HCT116 (cell line): ENCODE measurements around the gene TPPP3. TPM values are rescaled to one million over a fixed set of nuclear protein-coding genes. Genes with fewer than 3 reads are reported as not detected.

Source experiments
- ATAC-seq: fragments of 200-7000 bp; cut with Tn5 transposase; 2 replicates; pipeline ENCODE4 v1.9.1; 2020; ENCODE audit warnings: mild to moderate bottlenecking, moderate library complexity
- BruUV-seq: library from RNA; stranded (reverse); fragments of 400-500 nt; replicated peaks from 2 replicates; lab custom pipeline; 2021; lab: Mats Ljungman, UMichigan
- CTCF ChIA-PET: fragments of 300-600 bp; sonication (Branson Sonifier 250); formaldehyde crosslinking; loops from one replicate; lab custom pipeline; 2021; ENCODE audit warnings: antibody characterized with exemption; lab: Charles Lee
- POLR2A ChIA-PET: fragments of 300-600, 350-600 bp; sonication (Branson Sonifier 250); formaldehyde crosslinking; loops from one replicate; lab custom pipeline; 2021; ENCODE audit warnings: antibody characterized with exemption; lab: Charles Lee
- RAD21 ChIA-PET, 2 experiments: fragments of 300-600 bp; sonication (Branson Sonifier 250); formaldehyde crosslinking; loops; one replicate each; lab custom pipeline; 2023; ENCODE audit warnings: low total read pairs in 2 of 2; ENCODE audit not compliant: uncharacterized antibody in 2 of 2, unreplicated experiment in 2 of 2, low non-redundant PET in 1 of 2; lab: Charles Lee
- DNase-seq: peaks from one replicate; pipeline ENCODE4 v3.0.0-alpha.2; 2010; ENCODE audit warnings: low read depth, low spot score
- H2AFZ ChIP-seq: fragments of 200-600 bp; shearing (Covaris generic), sonication (generic); 2 replicates; pipeline ENCODE4 v1.6.1; 2017; ENCODE audit warnings: low read depth, mixed run types, mixed read lengths, antibody characterized with exemption, low read length; ENCODE audit not compliant: poor library complexity, severe bottlenecking
- H3K27ac ChIP-seq: 2 replicates; pipeline ENCODE4 v1.5.1; 2012; ENCODE audit warnings: low read depth, low read length
- H3K27me3 ChIP-seq: fragments of 200-600 bp; sonication (generic); 2 replicates; pipeline ENCODE4 v1.6.1; 2016; ENCODE audit warnings: mixed run types, low read length, mixed read lengths; ENCODE audit not compliant: insufficient read depth
- H3K36me3 ChIP-seq, 2 experiments: fragments of 200-500 bp in 1 of 2; fragments of 200-600 bp in 1 of 2; sonication (Bioruptor generic) in 1 of 2; sonication (generic) in 1 of 2; 2 replicates each; pipeline versions ENCODE4 v1.5.1 to v1.6.1; 2014 to 2016; ENCODE audit warnings: low read length in 2 of 2, inconsistent platforms in 1 of 2, mixed read lengths in 1 of 2, mixed run types in 1 of 2; ENCODE audit not compliant: insufficient read depth in 2 of 2, control insufficient read depth in 1 of 2
- H3K4me1 ChIP-seq, 2 experiments: fragments of 200-600 bp in 1 of 2; sonication (generic) in 1 of 2; 2 replicates each; pipeline versions ENCODE4 v1.5.1 to v1.6.1; 2012 to 2017; ENCODE audit warnings: low read length in 2 of 2, inconsistent platforms in 1 of 2, mild to moderate bottlenecking in 1 of 2, mixed read lengths in 1 of 2, mixed run types in 1 of 2, moderate library complexity in 1 of 2; ENCODE audit not compliant: insufficient read depth in 2 of 2, control insufficient read depth in 1 of 2
- H3K4me2 ChIP-seq: fragments of 200-600 bp; sonication (generic); 2 replicates; pipeline ENCODE4 v1.6.1; 2017; ENCODE audit warnings: mixed run types, low read length, mixed read lengths
- H3K4me3 ChIP-seq, 2 experiments: fragments of 200-600 bp in 1 of 2; sonication (generic) in 1 of 2; replicated peaks in 1 of 2; 2 replicates each; pipeline ENCODE4 v1.5.1; 2011 to 2016; ENCODE audit warnings: low read length in 2 of 2, control low read depth in 1 of 2, low read depth in 1 of 2, mild to moderate bottlenecking in 1 of 2, mixed read lengths in 1 of 2, mixed run types in 1 of 2
- H3K79me2 ChIP-seq: fragments of 200-600 bp; sonication (generic); 2 replicates; pipeline ENCODE4 v1.6.1; 2017; ENCODE audit warnings: mild to moderate bottlenecking, mixed run types, low read length, moderate library complexity, mixed read lengths; ENCODE audit not compliant: insufficient read depth
- H3K9ac ChIP-seq: fragments of 200-600 bp; sonication (generic); 2 replicates; pipeline ENCODE4 v1.6.1; 2016; ENCODE audit warnings: low read length, mixed read lengths
- H3K9me2 ChIP-seq: fragments of 200-600 bp; sonication (generic), shearing (Covaris generic); 2 replicates; pipeline ENCODE4 v1.6.1; 2017; ENCODE audit warnings: mixed run types, mild to moderate bottlenecking, moderate library complexity; ENCODE audit not compliant: insufficient read depth
- H3K9me3 ChIP-seq, 2 experiments: fragments of 200-500 bp in 1 of 2; fragments of 200-600 bp in 1 of 2; sonication (Bioruptor generic) in 1 of 2; sonication (generic) in 1 of 2; 2 replicates each; pipeline ENCODE4 v1.6.1; 2014 to 2017; ENCODE audit warnings: low read length in 2 of 2, mixed read lengths in 2 of 2, inconsistent platforms in 1 of 2, low read depth in 1 of 2, mild to moderate bottlenecking in 1 of 2, mixed run types in 1 of 2, moderate library complexity in 1 of 2; ENCODE audit not compliant: control insufficient read depth in 1 of 2, insufficient read depth in 1 of 2
- H4K20me1 ChIP-seq: fragments of 200-600 bp; sonication (generic), shearing (Covaris generic); 2 replicates; pipeline ENCODE4 v1.6.1; 2017; ENCODE audit warnings: mixed run types, mild to moderate bottlenecking, moderate library complexity; ENCODE audit not compliant: insufficient read depth
- ATF3 ChIP-seq: IDR thresholded peaks from 2 replicates; pipeline ENCODE4 v1.6.1; 2012
- CBX3 ChIP-seq: IDR thresholded peaks from 2 replicates; pipeline ENCODE4 v1.6.1; 2012; ENCODE audit warnings: low read depth
- CEBPB ChIP-seq: IDR thresholded peaks from 2 replicates; pipeline ENCODE4 v1.6.1; 2012; ENCODE audit warnings: low read depth
- EGR1 ChIP-seq: IDR thresholded peaks from 2 replicates; pipeline ENCODE4 v1.6.1; 2012; ENCODE audit warnings: low read depth
- ELF1 ChIP-seq: IDR thresholded peaks from 2 replicates; pipeline ENCODE4 v1.6.1; 2012; ENCODE audit warnings: low read depth, borderline replicate concordance
- EZH2 ChIP-seq: fragments of 200-600 bp; sonication (generic); IDR thresholded peaks from 2 replicates; pipeline ENCODE4 v1.6.1; 2017; ENCODE audit warnings: antibody characterized with exemption, mixed run types
- MAX ChIP-seq: IDR thresholded peaks from 2 replicates; pipeline ENCODE4 v1.6.1; 2012
- POLR2A ChIP-seq: IDR thresholded peaks from 2 replicates; pipeline ENCODE4 v1.7.0; 2011; ENCODE audit warnings: borderline replicate concordance; ENCODE audit not compliant: insufficient read depth, insufficient read length; ENCODE audit errors: extremely low read depth
- RAD21 ChIP-seq: IDR thresholded peaks from 2 replicates; pipeline ENCODE4 v1.6.1; 2012; ENCODE audit warnings: low read depth, mild to moderate bottlenecking
- REST ChIP-seq: IDR thresholded peaks from 2 replicates; pipeline ENCODE4 v1.6.1; 2012; ENCODE audit warnings: low read depth
- SIN3A ChIP-seq: IDR thresholded peaks from 2 replicates; pipeline ENCODE4 v1.6.1; 2012; ENCODE audit warnings: low read depth
- SRF ChIP-seq: IDR thresholded peaks from 2 replicates; pipeline ENCODE4 v1.6.1; 2012; ENCODE audit warnings: low read depth
- YY1 ChIP-seq: IDR thresholded peaks from 2 replicates; pipeline ENCODE4 v1.6.1; 2011; ENCODE audit warnings: low read length, low read depth, moderate library complexity, mild to moderate bottlenecking; ENCODE audit not compliant: insufficient replicate concordance; ENCODE audit errors: extremely low read depth
- ZFX ChIP-seq: fragments of 450-650 bp; IDR thresholded peaks from 2 replicates; pipeline ENCODE4 v1.6.1; 2017
- ZNF274 ChIP-seq: fragments of 200-500 bp; sonication (Bioruptor generic); IDR thresholded peaks from 2 replicates; pipeline ENCODE4 v1.6.1; 2014; ENCODE audit warnings: mild to moderate bottlenecking, low read depth, low read length, inconsistent platforms
- intact Hi-C: fragments of 100-400 bp; cut with micrococcal nuclease; formaldehyde crosslinking; loops from 2 replicates; pipeline ENCODE4 v1.10.0; 2022
- total RNA-seq: library from RNA; stranded (reverse); gene quantifications from one replicate; pipeline ENCODE4 v1.2.1, GENCODE V29; 2021; ENCODE audit not compliant: unreplicated experiment

Gene TPPP3
- total RNA-seq, 1 experiment from 2014 or later, result 1.2 TPM

DNA sequence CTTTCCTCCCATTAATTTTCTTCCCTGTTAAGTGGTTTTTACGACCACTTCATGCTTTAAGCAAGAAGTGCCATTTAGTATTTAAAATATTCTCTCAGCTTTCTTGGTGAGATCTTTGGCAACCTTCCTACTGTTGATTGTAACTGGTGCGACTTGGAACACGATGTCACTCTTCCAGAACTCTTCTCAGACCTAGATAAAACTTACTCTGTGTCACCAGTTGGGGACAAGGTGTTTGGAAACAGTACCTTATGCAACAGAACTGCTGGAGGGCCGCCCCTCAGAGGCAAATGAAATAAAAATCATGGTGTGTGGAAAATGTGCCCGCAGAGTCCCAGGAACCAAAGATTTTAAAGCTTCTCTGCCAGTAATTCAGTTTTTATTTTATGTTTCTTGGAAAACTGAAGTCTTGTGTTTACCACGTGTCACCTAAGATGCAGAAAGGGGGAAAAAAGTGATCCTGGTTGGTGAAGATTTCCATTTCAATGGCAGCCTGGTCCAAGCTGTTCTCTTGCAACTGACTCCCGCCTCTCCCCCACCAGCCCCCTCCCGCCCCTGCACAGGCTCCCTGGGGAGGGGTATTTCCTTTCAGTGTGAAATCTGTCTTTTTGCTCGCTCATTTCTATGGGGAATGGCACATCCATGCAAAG, 30.4 kb upstream of the TPPP3 start:
- Histone ChIP-seq H3K9ac (no peak overlapping the region), H3K4me1 (peaks cover 0 to 9% of the 10 kb centered on the region in 2 experiments; a peak in 2 of 4 replicates), H3K27ac (no peak overlapping the region), H3K4me2 (no peak overlapping the region), H3K36me3 (no peaks in the 10 kb centered on the region), H4K20me1 (no peaks in the 10 kb centered on the region)
- BruUV-seq, result no TSS peak
- intact Hi-C loops, result no loop called here
- no peak for ATAC-seq
- RAD21 ChIA-PET, result no interaction called here
- POLR2A ChIA-PET, result no interaction called here
- TF ChIP-seq POLR2A (no peak), ELF1 (no peak), ZNF274 (no peak), CBX3 (no peak), SRF (no peak), RAD21 (no peak), ATF3 (no peak), EGR1 (no peak), YY1 (no peak), MAX (no peak), REST (no peak), ZFX (no peak), EZH2 (no peak), CEBPB (no peak), SIN3A (no peak)
- TF ChIP-seq, all 23 proteins: peak for 0
- CTCF ChIA-PET, result interaction anchor here (1.5 kb wide), 1 partner anchor 42 kb away, joined by 3 read pairs; no protein-coding TSS in a partner anchor
- H2AFZ ChIP-seq, result no peak overlapping the region
- H3K4me3 ChIP-seq, result no peak overlapping the region
- H3K9me3 ChIP-seq, result no peaks in the 10 kb centered on the region
- no peaks in the 10 kb centered on the region for H3K79me2 ChIP-seq
- H3K9me2 ChIP-seq, result no peaks in the 10 kb centered on the region
- no peaks in the 10 kb centered on the region for H3K27me3 ChIP-seq
- DNase-seq, result no peak
